Stimulated activated CD8-positive, alpha-beta memory T cell treated with anti-CD3 and anti-CD28 coated beads, Interleukin-12 subunit alpha, Interleukin-12 subunit beta, amount 100 ng/mL, for 24 hours (primary cell): ENCODE measurements around the gene LRRC8D.
"Not testable (repeated sequence)": the region's sequence is repeated elsewhere in the genome, so short reads cannot be mapped to it uniquely, and the experiment has no call there.

ENCODE experiments used
- DNase-seq: peaks from one replicate; pipeline ENCODE4 v3.0.0-alpha.2; 2020; ENCODE audit errors: extremely low read depth

The LRRC8D gene

GRCh38 chr1:89820422-89821321 is at the start of gene LRRC8D:
Gene LRRC8D, plus strand, starts transcription at chr1:89821032. Its CDS starts 112,037 bp downstream, at chr1:89933069.
- peak; percentile 39 for DNase-seq

- DNase-seq = no peak
These were observed 48.8 kb upstream of the LRRC8D start for GRCh38 chr1:89771991-89772560.

- not testable (repeated sequence) for DNase-seq
These were observed 44.7 kb upstream of the LRRC8D start for GRCh38 chr1:89776104-89776503.

GRCh38 chr1:89777271-89777670 is 43.6 kb upstream of the LRRC8D start:
- not testable (repeated sequence) for DNase-seq

- DNase-seq = no peak
These were observed 41.5 kb upstream of the LRRC8D start for GRCh38 chr1:89779151-89779940.

GRCh38 chr1:89780721-89781120 is 40.1 kb upstream of the LRRC8D start:
- no peak for DNase-seq

GRCh38 chr1:89781494-89782126 is 39.2 kb upstream of the LRRC8D start:
- DNase-seq = peak; percentile 50

- DNase-seq = no peak
These were observed 34.1 kb upstream of the LRRC8D start for GRCh38 chr1:89786628-89787214.

GRCh38 chr1:89790592-89790991 is 30.2 kb upstream of the LRRC8D start:
- no peak for DNase-seq

GRCh38 chr1:89791064-89791726 is 29.6 kb upstream of the LRRC8D start:
- no peak for DNase-seq

GRCh38 chr1:89794406-89794805 is 26.4 kb upstream of the LRRC8D start:
- DNase-seq = no peak

GRCh38 chr1:89795571-89795970 is 25.3 kb upstream of the LRRC8D start:
- not testable (repeated sequence) for DNase-seq

- DNase-seq = not testable (repeated sequence)
These were observed 23.0 kb upstream of the LRRC8D start for GRCh38 chr1:89797876-89798275.

- DNase-seq = no peak
These were observed 21.3 kb upstream of the LRRC8D start for GRCh38 chr1:89799495-89799894.

GRCh38 chr1:89800022-89800655 is 20.7 kb upstream of the LRRC8D start:
- DNase-seq = no peak

GRCh38 chr1:89800718-89801117 is 20.1 kb upstream of the LRRC8D start:
- DNase-seq = no peak

GRCh38 chr1:89802051-89802450 is 18.8 kb upstream of the LRRC8D start:
- DNase-seq = no peak

- DNase-seq = no peak
These were observed 18.0 kb upstream of the LRRC8D start for GRCh38 chr1:89802841-89803240.

- peak; percentile 63 for DNase-seq
These were observed 16.1 kb upstream of the LRRC8D start for GRCh38 chr1:89804642-89805237.

- DNase-seq = no peak
These were observed 14.2 kb upstream of the LRRC8D start for GRCh38 chr1:89806616-89807015.
